ENCODE results near the gene CALHM2.
A peak's percentile ranks its signal among the peaks of the same experiment; 100 is the strongest.

CALHM2 gene

GRCh38 chr10:103495321-103495720 is 43.2 kb upstream of the CALHM2 start:
- no peak overlapping the region for H3K4me3 ChIP-seq (ENCODE audit: low read depth, low read length)
- TF ChIP-seq CTCF (IDR thresholded peaks at IDR 0.05; ENCODE audit: low read depth, low read length): no peak

- peak overlapping the region; percentile 39 for H3K4me3 ChIP-seq (ENCODE audit: low read depth, low read length)
- no peak for TF ChIP-seq CTCF (IDR thresholded peaks at IDR 0.05; ENCODE audit: low read depth, low read length)
Measured at GRCh38 chr10:103493916-103494877, 42.0 kb upstream of the CALHM2 start.

- no peak for TF ChIP-seq CTCF (IDR thresholded peaks at IDR 0.05; ENCODE audit: low read depth, low read length)
- H3K4me3 ChIP-seq (ENCODE audit: low read depth, low read length): peak within 1 kb of the TSS; percentile 39
Measured at GRCh38 chr10:103493362-103493915, 41.3 kb upstream of the CALHM2 start, which contains the start of gene NEURL1. Gene NEURL1, plus strand, starts transcription at chr10:103493705. Its CDS starts 683 bp downstream, at chr10:103494388.

GRCh38 chr10:103492655-103493261 is 40.6 kb upstream of the CALHM2 start:
- TF ChIP-seq CTCF (IDR thresholded peaks at IDR 0.05; ENCODE audit: low read depth, low read length): no peak
- no peak overlapping the region for H3K4me3 ChIP-seq (ENCODE audit: low read depth, low read length)

GRCh38 chr10:103491729-103492364 is 39.7 kb upstream of the CALHM2 start:
- no peak overlapping the region for H3K4me3 ChIP-seq (ENCODE audit: low read depth, low read length)
- no peak for TF ChIP-seq CTCF (IDR thresholded peaks at IDR 0.05; ENCODE audit: low read depth, low read length)

- no peak overlapping the region for H3K4me3 ChIP-seq (ENCODE audit: low read depth, low read length)
- TF ChIP-seq CTCF (IDR thresholded peaks at IDR 0.05; ENCODE audit: low read depth, low read length): no peak
Measured at GRCh38 chr10:103490986-103491314, 38.8 kb upstream of the CALHM2 start.
